Measurements from ENCODE around the gene PIM2. TPM values are rescaled to one million over a fixed set of nuclear protein-coding genes. Genes with fewer than 3 reads are reported as not detected.

PIM2 gene
- total and polyA plus RNA-seq, 2 of the 4 experiments (the other 2 are of a cell fraction) = 7.3 to 9.4 TPM

DNA sequence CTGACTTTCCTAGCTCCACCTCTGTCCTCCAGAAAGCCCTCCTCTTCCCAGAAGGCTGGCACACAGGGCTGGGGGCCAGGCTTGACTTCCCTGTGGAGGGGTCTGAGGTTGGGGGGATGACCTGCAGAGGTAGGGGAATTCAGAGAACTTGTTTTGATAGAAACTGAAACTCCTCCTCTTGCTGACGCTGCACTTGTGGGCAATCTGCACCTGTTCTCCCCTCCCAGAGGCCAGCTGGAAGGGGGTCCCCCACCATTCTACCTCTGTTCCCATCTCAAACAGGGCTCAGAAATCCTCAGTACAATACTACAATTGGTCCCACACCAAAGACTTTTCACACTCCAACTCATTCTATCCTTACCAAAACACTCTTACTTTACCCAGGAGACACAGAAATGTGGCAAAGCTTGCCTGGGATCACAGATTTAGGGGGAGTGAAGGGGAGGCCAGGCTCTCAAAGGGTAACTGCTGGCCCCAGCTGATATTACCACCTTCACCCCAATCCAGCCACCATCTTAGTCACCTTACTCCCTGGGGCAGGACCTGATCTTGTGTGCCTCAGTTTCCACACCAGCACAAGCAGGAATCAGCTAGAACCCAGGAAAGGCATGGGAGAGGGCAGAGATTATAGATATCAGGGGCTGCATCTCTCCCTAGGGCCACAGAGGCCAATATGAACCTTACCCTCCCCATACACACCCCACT lies 20.0 kb upstream of the PIM2 start:
- no peak overlapping the region for H4K5ac ChIP-seq (ENCODE audit: low read depth, low read length)
- H2BK20ac ChIP-seq (ENCODE audit: low read depth, low read length) = no peak overlapping the region
- TF ChIP-seq CHD1 (IDR thresholded peaks at IDR 0.05; ENCODE audit: low read depth, low read length) = no peak
- no peak overlapping the region for H3K56ac ChIP-seq (ENCODE audit: extremely low read depth, insufficient read depth, low read length)
- no peak overlapping the region for H3K4me2 ChIP-seq (ENCODE audit: low read depth, low read length)
- no peak overlapping the region for H3K14ac ChIP-seq (replicated peaks; ENCODE audit: low read depth, low read length)
- no peak overlapping the region for H2BK120ac ChIP-seq (ENCODE audit: low read depth, low read length)
- H3K9me3 ChIP-seq (ENCODE audit: control insufficient read depth, insufficient read depth, low read length) = no peaks in the 10 kb centered on the region
- H4K91ac ChIP-seq (ENCODE audit: insufficient read depth, low read depth, low read length) = no peak overlapping the region
- no peak overlapping the region for H3K23ac ChIP-seq (ENCODE audit: low read depth, low read length)
- H3K18ac ChIP-seq (ENCODE audit: low read depth, low read length) = no peak overlapping the region
- no peak for ATAC-seq (ENCODE audit: low read depth)
- no peak for DNase-seq
- no peak overlapping the region for H3K27ac ChIP-seq (ENCODE audit: insufficient read depth, low read length)
- in situ Hi-C loops (cut with MboI; ENCODE audit: low sequenced_read_pairs) = no loop called here
- H3K36me3 ChIP-seq (ENCODE audit: control insufficient read depth, insufficient read depth, low read length) = peaks cover 34% of the 10 kb centered on the region
- H2BK15ac ChIP-seq (ENCODE audit: low read depth, low read length) = no peak overlapping the region
- peaks cover 4% of the 10 kb centered on the region; the same call in 1 of the 2 replicates for H3K9me1 ChIP-seq (ENCODE audit: insufficient read depth, low read length)
- H2BK5ac ChIP-seq (ENCODE audit: low read depth, low read length, poor library complexity, severe bottlenecking) = no peak overlapping the region
- H3K4me3 ChIP-seq (ENCODE audit: insufficient read depth, low read depth, low read length) = no peak overlapping the region
- dilution Hi-C loops (cut with HindIII; ENCODE audit: low sequenced_read_pairs, unreplicated experiment) = no loop called here
- no CpG with 5 or more reads among the region's 1 CpG for WGBS, 2 experiments (ENCODE audit: extremely low coverage in 2 of 2, insufficient read length in 1 of 2)
- peaks cover 0 to 51% of the 10 kb centered on the region in 2 experiments; a peak in 3 of 4 replicates for H3K79me1 ChIP-seq (ENCODE audit: low read depth in 1 of 2, low read length in 2 of 2)
- H2AK5ac ChIP-seq (ENCODE audit: low read depth, low read length) = no peak overlapping the region
- H3K27me3 ChIP-seq (ENCODE audit: control insufficient read depth, insufficient read depth, low read length) = no peaks in the 10 kb centered on the region
- H3K4me1 ChIP-seq (ENCODE audit: control insufficient read depth, insufficient read depth, low read length) = no peaks in the 10 kb centered on the region; the same call in 1 of the 2 replicates
- H2AFZ ChIP-seq (replicated peaks; ENCODE audit: low read length, poor library complexity) = no peak overlapping the region
- POLR2A ChIA-PET (ENCODE audit: unreplicated experiment) = no interaction called here
- no peak overlapping the region for H4K8ac ChIP-seq (ENCODE audit: low read depth in 2 of 2, low read length in 2 of 2)
- H3K4ac ChIP-seq (ENCODE audit: low read depth, low read length) = no peak overlapping the region
- intact Hi-C loops (cut with micrococcal nuclease) = no loop called here
- BruUV-seq (replicated peaks) = no TSS peak
- no peak overlapping the region for H3K9ac ChIP-seq (ENCODE audit: low read depth, low read length)
- peaks cover 43% of the 10 kb centered on the region for H4K20me1 ChIP-seq (ENCODE audit: insufficient read depth, low read length)
- H2AK9ac ChIP-seq (replicated peaks; ENCODE audit: low read depth, low read length, poor library complexity) = no peak overlapping the region
- CTCF ChIA-PET = interaction anchor here (0.9 kb wide), 1 partner anchor 235 kb away, joined by 6 read pairs; no protein-coding TSS in a partner anchor
